HL-60/S4 treated with phorbol 12-myristate 13-acetate at 8.2 ng/mL for 4 days and 3 days (cell line): ENCODE data around the gene C21orf58.

Experiments used
- in situ Hi-C: fragments of 300-500 bp; cut with MboI; formaldehyde crosslinking; loops from 2 replicates; pipeline ENCODE4 v1.15.0; 2022; ENCODE audit warnings: low sequenced_read_pairs

The C21orf58 gene

GRCh38 chr21:46297338-46298271 is 26.1 kb downstream of the C21orf58 start:
- in situ Hi-C loops: no loop called here

DNA sequence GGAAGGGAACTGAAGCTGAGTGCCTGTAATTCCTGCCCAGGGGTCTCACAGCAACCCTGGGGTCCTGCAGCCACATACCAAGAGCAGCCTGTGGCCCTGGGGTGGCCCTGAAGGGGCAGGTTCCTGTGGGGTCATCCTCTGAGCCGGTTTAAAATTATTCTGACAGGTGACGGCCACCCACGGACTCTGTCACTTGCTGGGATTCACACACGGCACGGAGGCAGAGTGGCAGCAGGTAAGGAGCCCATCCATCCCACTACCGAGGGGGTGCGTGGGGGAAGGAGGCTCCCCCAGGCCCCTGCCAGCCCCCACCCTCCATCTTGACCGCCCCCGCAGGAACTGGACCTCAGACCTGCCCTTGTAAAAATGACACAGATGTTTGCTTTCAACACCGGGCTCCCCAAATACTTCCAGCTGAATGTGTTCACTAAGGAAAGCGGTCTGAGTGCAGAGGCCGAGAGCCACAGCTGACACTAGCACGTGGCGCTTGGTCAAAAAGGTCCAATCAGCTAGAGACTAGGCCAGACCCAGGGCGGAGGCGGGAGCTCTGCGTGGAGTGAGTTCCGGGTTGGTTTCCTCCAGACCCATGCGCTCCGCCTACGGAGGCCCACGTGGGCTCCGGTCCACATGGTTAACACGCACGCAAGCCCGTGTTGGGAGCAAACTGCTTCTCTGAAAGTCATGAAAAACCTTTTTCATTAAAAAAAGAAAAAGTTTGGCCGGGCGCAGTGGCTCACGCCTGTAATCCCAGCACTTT is 27.5 kb downstream of the C21orf58 start:
- in situ Hi-C loops: no loop called here

- in situ Hi-C loops: no loop called here
Observed at GRCh38 chr21:46295177-46295770, 28.4 kb downstream of the C21orf58 start.

GRCh38 chr21:46294647-46295176 is 29.0 kb downstream of the C21orf58 start:
- in situ Hi-C loops: no loop called here

DNA sequence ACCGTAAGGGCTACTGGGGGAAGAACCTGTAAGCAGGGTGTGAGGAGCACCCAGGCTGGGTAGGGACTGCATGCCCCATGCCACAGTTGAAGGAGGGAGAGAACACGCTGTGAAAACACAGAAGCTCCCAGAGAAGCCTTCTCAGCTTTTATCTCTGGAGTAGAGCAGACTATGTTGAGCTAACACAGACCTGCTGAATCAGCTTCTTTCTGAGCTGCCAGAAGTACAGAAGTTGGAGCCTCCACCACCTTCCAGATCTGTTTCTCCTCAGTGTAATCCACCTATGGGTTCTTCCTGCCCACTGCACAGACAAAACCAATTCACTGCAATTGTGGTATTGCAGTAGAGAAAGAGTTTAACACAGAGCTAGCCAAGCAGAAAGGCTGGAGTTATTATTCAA is 32.1 kb downstream of the C21orf58 start:
- in situ Hi-C loops: no loop called here

DNA sequence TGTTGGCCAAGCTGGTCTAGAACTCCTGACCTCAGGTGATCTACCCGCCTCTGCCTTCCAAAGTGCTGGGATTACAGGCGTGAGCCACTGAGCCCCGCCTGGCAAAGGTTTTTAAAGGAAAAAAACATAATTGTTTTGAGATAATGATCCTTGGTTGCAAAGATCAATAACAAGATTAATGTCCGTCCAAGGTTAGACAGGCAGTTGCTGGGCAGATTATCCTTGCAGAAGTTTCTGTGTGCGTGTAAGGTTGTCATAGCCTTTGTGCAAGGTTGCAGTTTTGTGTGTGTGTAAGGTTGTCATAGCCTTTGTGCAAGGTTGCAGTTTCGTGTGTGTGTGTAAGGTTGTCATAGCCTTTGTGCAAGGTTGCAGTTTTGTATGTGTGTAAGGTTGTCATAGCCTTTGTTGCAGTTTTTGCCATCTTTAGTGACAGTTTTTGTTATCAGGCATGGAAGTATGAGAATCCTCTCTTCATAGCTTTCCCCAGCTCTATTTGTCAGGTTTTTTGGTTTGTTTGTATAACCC is 34.0 kb downstream of the C21orf58 start:
- in situ Hi-C loops: no loop called here

GRCh38 chr21:46287541-46287940 is 36.1 kb downstream of the C21orf58 start:
- in situ Hi-C loops: no loop called here

GRCh38 chr21:46286648-46287002 is 37.0 kb downstream of the C21orf58 start:
- in situ Hi-C loops: no loop called here

DNA sequence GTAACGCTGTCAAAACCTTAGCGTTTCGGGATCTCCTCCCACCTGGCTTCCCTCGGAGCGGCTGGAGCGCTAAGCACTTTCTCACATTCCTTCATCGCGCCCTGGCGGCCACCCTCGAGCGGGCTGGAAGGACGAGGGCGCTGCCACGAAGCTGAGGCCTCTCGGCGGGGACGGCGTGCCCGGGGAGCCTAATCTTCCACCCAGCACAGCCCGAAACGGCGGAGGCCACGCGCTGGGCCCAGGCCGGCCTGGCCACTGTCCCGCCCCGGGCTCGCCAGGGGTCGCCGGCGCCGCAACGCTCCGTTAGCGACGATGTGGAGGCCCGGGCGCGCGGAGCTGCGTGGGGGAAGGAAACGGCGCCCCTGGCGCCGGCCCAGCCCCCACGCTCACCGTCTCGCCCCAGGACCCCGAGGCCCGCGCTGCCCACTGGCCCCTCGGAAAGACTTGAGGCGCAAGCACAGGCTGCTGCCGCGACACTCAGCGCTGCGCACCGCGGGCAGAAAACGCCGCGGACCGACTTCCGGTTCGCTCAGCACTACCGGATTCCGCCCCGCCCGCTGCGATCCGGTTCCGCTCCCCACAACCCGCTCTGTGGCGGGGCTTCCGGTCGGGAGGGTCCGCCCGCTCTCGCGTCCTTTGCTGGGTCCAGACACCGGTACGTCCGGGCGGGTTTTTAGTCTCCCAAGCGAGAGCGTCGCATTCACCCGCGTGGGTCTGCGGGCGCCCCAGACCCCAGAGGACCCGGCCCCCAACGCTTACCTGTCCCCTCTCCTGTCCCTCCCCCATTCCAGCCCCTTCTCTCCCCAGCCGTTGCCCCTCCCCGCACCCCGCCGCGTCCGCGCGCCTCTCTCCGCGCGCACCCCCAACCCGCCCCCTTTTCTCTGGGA is 37.7 kb downstream of the C21orf58 start, which contains the start of gene YBEY:
YBEY (plus strand) TSS at position 582 of the 887 bp plus-strand sequence. CDS start 572 bp downstream, outside the sequence.
- in situ Hi-C loops: no loop called here

GRCh38 chr21:46285206-46285661 is 38.4 kb downstream of the C21orf58 start, which contains the start of gene MCM3AP:
Gene MCM3AP (minus strand): TSS chr21:46285611. CDS start chr21:46285286, 325 bp downstream.
- in situ Hi-C loops: no loop called here

DNA sequence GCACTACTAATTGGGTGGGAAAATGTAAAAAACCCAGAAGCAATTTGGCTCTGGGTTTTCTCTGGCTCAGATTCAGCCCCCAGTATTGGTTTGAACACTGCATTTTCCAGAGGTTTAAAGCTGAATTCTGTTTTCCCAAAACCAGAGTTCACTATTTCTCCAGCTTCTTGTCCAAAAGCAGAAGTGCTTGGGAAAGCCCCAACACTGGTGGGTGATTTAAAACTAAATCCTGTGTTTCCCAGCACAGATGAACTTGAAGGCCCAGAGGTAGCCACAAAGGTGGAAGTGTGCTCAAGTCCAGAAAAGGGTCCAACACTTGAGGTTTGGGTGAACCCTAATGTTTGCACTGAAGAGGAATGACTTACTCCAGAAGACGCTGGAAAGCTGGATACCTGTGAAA is 38.9 kb downstream of the C21orf58 start:
- in situ Hi-C loops: no loop called here

GRCh38 chr21:46284077-46284644 is 39.5 kb downstream of the C21orf58 start:
- in situ Hi-C loops: no loop called here

DNA sequence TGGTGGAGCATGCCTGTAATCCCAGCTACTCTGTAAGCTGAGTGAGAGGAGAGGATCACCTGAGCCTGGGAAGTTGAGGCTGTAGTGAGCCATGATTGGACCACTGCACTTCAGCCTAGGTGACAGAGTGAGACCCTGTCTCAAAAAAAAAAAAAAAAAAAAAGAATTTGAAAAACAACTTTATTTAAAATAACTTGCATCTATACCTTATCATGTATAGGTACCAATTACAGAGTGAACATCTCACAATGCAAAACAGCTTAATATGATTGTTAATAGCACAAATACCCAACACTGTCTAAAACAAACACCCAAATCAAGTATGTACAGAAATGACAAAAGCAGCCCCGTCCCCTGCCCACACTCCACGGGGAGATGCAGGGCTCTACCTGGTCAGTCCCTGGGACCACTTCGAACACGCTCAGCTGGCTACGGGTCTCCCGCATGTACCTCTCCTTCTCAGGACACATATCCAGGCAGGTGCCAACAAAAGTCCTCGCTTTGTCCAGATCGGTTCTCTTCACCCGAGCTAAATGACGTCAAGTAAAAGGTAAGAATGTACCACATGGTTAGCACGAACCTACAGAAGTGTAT is 48.8 kb downstream of the C21orf58 start:
- in situ Hi-C loops: no loop called here

DNA sequence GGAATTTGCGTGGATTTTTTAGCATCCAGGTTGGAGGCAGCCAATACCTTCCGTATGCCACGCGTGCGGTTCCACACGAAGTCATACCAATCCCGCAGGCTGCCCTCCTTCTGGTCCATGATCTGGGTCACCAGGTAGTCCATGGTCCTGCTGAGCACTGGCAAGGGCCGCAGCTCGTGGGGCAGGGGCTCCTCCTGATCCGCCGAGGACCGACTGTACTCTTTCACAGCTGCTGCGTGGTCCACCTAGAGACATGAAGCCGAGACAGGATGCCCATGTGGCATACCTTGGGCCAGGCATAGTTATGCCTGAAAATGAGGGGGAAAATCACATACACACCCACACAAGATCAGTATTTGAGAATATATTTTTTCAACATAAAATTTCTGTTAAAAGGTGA is 50.3 kb downstream of the C21orf58 start:
- in situ Hi-C loops: no loop called here

DNA sequence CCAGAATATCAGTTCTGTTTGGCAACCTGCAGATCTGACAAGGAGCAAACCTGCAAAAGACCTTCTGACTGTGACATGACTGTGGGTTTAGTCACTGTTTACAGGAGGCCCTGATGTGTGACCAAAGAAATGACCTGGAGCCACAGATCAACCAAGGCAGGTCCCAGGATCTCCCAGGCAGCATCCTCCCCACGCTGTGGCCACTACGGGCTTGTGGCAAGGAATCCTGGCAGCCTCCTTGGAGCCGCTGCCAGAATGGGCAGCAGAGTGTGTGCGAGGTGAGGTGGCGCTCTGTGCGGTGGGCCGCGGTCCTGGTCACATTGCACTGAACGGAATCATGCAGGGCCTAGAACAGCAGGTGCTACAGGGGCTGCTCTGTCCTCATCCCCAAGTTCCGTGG is 54.2 kb downstream of the C21orf58 start:
- in situ Hi-C loops: no loop called here

DNA sequence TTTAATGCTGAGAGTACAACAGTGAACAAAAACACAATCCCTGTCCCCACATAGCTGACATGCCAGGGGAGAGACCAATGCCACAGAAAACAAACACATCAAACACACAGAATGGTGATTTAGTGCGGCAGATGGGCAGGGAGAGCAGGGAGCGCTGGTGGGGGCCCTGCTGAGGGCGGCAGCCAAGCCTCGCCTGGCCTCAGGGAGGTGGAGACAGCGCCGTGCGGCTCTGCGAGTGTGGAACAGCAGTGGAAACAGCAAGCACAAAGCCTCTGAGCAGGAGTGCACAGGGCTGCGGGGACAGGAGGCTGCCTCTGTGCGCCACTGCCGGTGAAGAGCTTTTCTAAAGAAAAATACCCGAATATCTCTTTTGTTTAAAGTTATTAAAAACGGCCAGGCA is 55.3 kb downstream of the C21orf58 start:
- in situ Hi-C loops: no loop called here

DNA sequence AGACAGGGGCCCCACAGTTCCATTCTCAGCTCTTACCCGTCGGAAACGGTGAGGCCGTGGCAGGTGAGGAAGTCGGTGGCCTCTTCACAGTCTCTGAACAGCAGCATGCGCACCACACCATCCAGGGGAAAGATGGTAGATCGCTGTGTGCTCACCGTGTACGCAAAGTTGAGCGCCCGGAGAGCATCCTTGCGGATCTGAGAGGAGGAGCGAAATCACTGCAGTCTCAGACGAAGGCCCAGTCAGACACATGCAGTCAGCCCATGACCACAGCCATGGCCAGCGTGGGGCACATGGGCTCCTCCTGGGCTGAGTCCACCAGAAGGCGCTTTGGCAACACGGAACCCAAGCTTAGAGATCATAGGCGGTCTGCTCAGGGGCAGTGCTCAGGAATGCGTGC is 56.7 kb downstream of the C21orf58 start:
- in situ Hi-C loops: no loop called here

GRCh38 chr21:46265736-46266525 is 57.7 kb downstream of the C21orf58 start:
- in situ Hi-C loops: no loop called here
